A673 (cell line): ENCODE measurements around the gene GJD2.

ENCODE experiments used
- CTCF ChIP-seq: fragments of 300-800, 200-600 bp; sonication (generic); conservative IDR thresholded peaks from 2 replicates; pipeline ENCODE4 v1.5.1; 2017; ENCODE audit warnings: low read depth, mild to moderate bottlenecking, antibody characterized with exemption, low read length, moderate library complexity, mixed read lengths
- EZH2 ChIP-seq: fragments of 200-600 bp; sonication (generic); IDR thresholded peaks from 2 replicates; pipeline ENCODE4 v1.6.1; 2017; ENCODE audit warnings: borderline replicate concordance, low read depth, mild to moderate bottlenecking, mixed read lengths, antibody characterized with exemption, low read length; ENCODE audit not compliant: poor library complexity, severe bottlenecking

DNA sequence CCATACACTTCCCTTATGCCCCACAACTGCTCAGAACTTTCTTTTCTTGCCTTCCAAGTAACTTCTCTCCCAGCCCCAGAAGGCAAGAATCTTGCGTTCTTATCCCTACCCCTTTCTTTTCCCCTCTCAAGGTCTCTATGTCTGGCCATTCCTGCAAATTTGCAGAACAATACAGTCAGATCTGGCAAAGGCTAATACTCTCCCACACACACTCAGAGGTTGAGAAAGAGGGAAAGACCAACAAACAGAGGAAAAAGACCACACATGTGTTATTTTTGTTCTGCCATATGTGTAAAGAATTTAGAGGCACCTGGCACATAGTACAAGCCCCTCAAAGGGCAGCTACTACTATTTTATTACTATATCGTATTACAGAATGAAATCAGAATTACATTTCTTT lies 25.7 kb downstream of the GJD2 start:
- TF ChIP-seq CTCF: no peak
- no peak for TF ChIP-seq EZH2
